ENCODE data around the gene ASIC3. TPM values are rescaled to one million over a fixed set of nuclear protein-coding genes. Genes with fewer than 3 reads are reported as not detected.

Gene ASIC3
- polyA plus RNA-seq, 3 donors, result 2.1 to 3.2 (median 2.4) TPM

Other genes with a start within 250 kb of the ASIC3 start
- gene TMEM176B, start 248.2 kb upstream of the ASIC3 start, polyA plus RNA-seq (ENCODE audit: insufficient read length in 3 of 3), result 100 to 1,000 TPM in 1 of 3 donors, 10 to 100 TPM in 2; 90.2 to 112 (median 92.4) TPM
- gene TMEM176A, start 247.8 kb upstream of the ASIC3 start, polyA plus RNA-seq (ENCODE audit: insufficient read length in 3 of 3), result 100 to 1,000 TPM in 1 of 3 donors, 10 to 100 TPM in 2; 87.4 to 109 (median 96.2) TPM
- gene AOC1, start 196.0 kb upstream of the ASIC3 start, polyA plus RNA-seq (ENCODE audit: insufficient read length in 3 of 3), result 10 to 100 TPM; 63.0 to 89.9 (median 82.6) TPM
- 10 to 100 TPM; 16.9 to 22.5 (median 21.0) TPM for gene KCNH2, start 70.2 kb upstream of the ASIC3 start, polyA plus RNA-seq (ENCODE audit: insufficient read length in 3 of 3)
- gene NOS3, start 57.5 kb upstream of the ASIC3 start, polyA plus RNA-seq (ENCODE audit: insufficient read length in 3 of 3), result 10 to 100 TPM; 11.0 to 14.2 (median 12.3) TPM
- 1 to 10 TPM; 1.5 to 3.1 (median 2.6) TPM for gene ATG9B, start 24.0 kb upstream of the ASIC3 start, polyA plus RNA-seq (ENCODE audit: insufficient read length in 3 of 3)
- 10 to 100 TPM; 21.8 to 37.3 (median 29.9) TPM for gene ABCB8, start 20.1 kb upstream of the ASIC3 start, polyA plus RNA-seq (ENCODE audit: insufficient read length in 3 of 3)
- 10 to 100 TPM; 16.4 to 19.5 (median 18.8) TPM for gene CDK5, start 9.4 kb downstream of the ASIC3 start, polyA plus RNA-seq (ENCODE audit: insufficient read length in 3 of 3)
- 100 to 1,000 TPM in 2 of 3 donors, 10 to 100 TPM in 1; 98.8 to 120 (median 115) TPM for gene SLC4A2, start 11.1 kb downstream of the ASIC3 start, polyA plus RNA-seq (ENCODE audit: insufficient read length in 3 of 3)
- 10 to 100 TPM; 75.2 to 83.3 (median 79.1) TPM for gene FASTK, start 32.3 kb downstream of the ASIC3 start, polyA plus RNA-seq (ENCODE audit: insufficient read length in 3 of 3)
- gene TMUB1, start 35.0 kb downstream of the ASIC3 start, polyA plus RNA-seq (ENCODE audit: insufficient read length in 3 of 3), result 10 to 100 TPM; 31.3 to 45.2 (median 39.3) TPM
- gene AGAP3, start 37.9 kb downstream of the ASIC3 start, polyA plus RNA-seq (ENCODE audit: insufficient read length in 3 of 3), result 10 to 100 TPM; 68.0 to 78.3 (median 72.8) TPM
- gene GBX1, start 119.2 kb downstream of the ASIC3 start, polyA plus RNA-seq (ENCODE audit: insufficient read length in 3 of 3), result under 1 TPM in 2 of 3 donors, not detected in 1; 0.28 to 0.34 TPM
- under 1 TPM in 1 of 3 donors, not detected in 2; 0.04 TPM for gene ASB10, start 138.7 kb downstream of the ASIC3 start, polyA plus RNA-seq (ENCODE audit: insufficient read length in 3 of 3)
- gene H2BK1, start 162.0 kb downstream of the ASIC3 start, polyA plus RNA-seq (ENCODE audit: insufficient read length in 3 of 3), result not detected
- 10 to 100 TPM; 25.9 to 28.9 (median 26.3) TPM for gene ABCF2, start 178.7 kb downstream of the ASIC3 start, polyA plus RNA-seq (ENCODE audit: insufficient read length in 3 of 3)
- gene CHPF2, start 184.0 kb downstream of the ASIC3 start, polyA plus RNA-seq (ENCODE audit: insufficient read length in 3 of 3), result 10 to 100 TPM; 22.0 to 29.6 (median 28.4) TPM
- 10 to 100 TPM; 76.0 to 80.1 (median 77.1) TPM for gene SMARCD3, start 200.2 kb downstream of the ASIC3 start, polyA plus RNA-seq (ENCODE audit: insufficient read length in 3 of 3)

All from renal pelvis (tissue), 3 donors.